RWPE2 (cell line): Measurements from ENCODE around the gene LDB2.

Experiments
- ATAC-seq: fragments of 200-7000 bp; cut with Tn5 transposase; 3 replicates; pipeline ENCODE4 v1.9.1; 2021; ENCODE audit warnings: low read depth
- DNase-seq: peaks from one replicate; pipeline ENCODE4 v3.0.0-alpha.2; 2020; ENCODE audit warnings: low spot score
- H3K27ac ChIP-seq: fragments of 450-650 bp; 2 replicates; pipeline ENCODE4 v1.5.1; 2017; ENCODE audit warnings: mild to moderate bottlenecking; ENCODE audit not compliant: poor library complexity, severe bottlenecking
- H3K27me3 ChIP-seq: fragments of 250-450 bp; sonication (Bioruptor Pico); 2 replicates; pipeline ENCODE4 v1.5.1; 2021; ENCODE audit warnings: mild to moderate bottlenecking, moderate library complexity; ENCODE audit not compliant: insufficient read depth, poor library complexity, severe bottlenecking
- H3K36me3 ChIP-seq: fragments of 250-450 bp; sonication (Bioruptor Pico); 2 replicates; pipeline ENCODE4 v1.5.1; 2020; ENCODE audit warnings: low read depth, mild to moderate bottlenecking, moderate library complexity
- H3K4me1 ChIP-seq: fragments of 250-450 bp; sonication (Bioruptor Pico); 2 replicates; pipeline ENCODE4 v1.5.1; 2021; ENCODE audit warnings: mild to moderate bottlenecking, moderate library complexity; ENCODE audit not compliant: insufficient read depth, poor library complexity, severe bottlenecking
- H3K4me3 ChIP-seq: fragments of 250-450 bp; sonication (Bioruptor Pico); 2 replicates; pipeline ENCODE4 v1.5.1; 2021; ENCODE audit warnings: mild to moderate bottlenecking, moderate library complexity; ENCODE audit not compliant: severe bottlenecking
- H3K9me3 ChIP-seq: fragments of 250-450 bp; sonication (Bioruptor Pico); 2 replicates; pipeline ENCODE4 v1.5.1; 2021; ENCODE audit warnings: mild to moderate bottlenecking, moderate library complexity; ENCODE audit not compliant: severe bottlenecking
- CTCF ChIP-seq: fragments of 450-650 bp; IDR thresholded peaks from one replicate; pipeline ENCODE4 v1.5.1; 2017; ENCODE audit warnings: mild to moderate bottlenecking, moderate library complexity; ENCODE audit not compliant: poor library complexity, severe bottlenecking

Gene LDB2

GRCh38 chr4:16767861-16768260 lies 130.6 kb downstream of the LDB2 start:
- TF ChIP-seq CTCF, result no peak
- no peaks in the 10 kb centered on the region for H3K4me1 ChIP-seq

GRCh38 chr4:16767251-16767650 lies 131.2 kb downstream of the LDB2 start:
- H3K4me3 ChIP-seq, result no peak overlapping the region
- no peaks in the 10 kb centered on the region for H3K36me3 ChIP-seq
- no peak for TF ChIP-seq CTCF
- no peak overlapping the region for H3K27ac ChIP-seq
- ATAC-seq, result no peak
- no peaks in the 10 kb centered on the region for H3K27me3 ChIP-seq
- no peak for DNase-seq
- no peaks in the 10 kb centered on the region for H3K4me1 ChIP-seq
- no peaks in the 10 kb centered on the region for H3K9me3 ChIP-seq

More at GRCh38 chr4:16767861-16768260, 130.6 kb downstream of the LDB2 start:
- no peak for DNase-seq
- Histone ChIP-seq H3K27ac (no peak overlapping the region), H3K4me3 (no peak overlapping the region), H3K9me3 (no peaks in the 10 kb centered on the region), H3K27me3 (no peaks in the 10 kb centered on the region), H3K36me3 (no peaks in the 10 kb centered on the region)
- ATAC-seq, result no peak

GRCh38 chr4:16765546-16765945 lies 132.9 kb downstream of the LDB2 start:
- no peak for TF ChIP-seq CTCF
- no peak for ATAC-seq
- Histone ChIP-seq H3K4me1 (no peaks in the 10 kb centered on the region), H3K9me3 (no peaks in the 10 kb centered on the region), H3K27me3 (no peaks in the 10 kb centered on the region), H3K36me3 (no peaks in the 10 kb centered on the region), H3K27ac (no peak overlapping the region), H3K4me3 (no peak overlapping the region)
- DNase-seq, result no peak

GRCh38 chr4:16764622-16765021 lies 133.8 kb downstream of the LDB2 start:
- DNase-seq (no peak), ATAC-seq (no peak)
- Histone ChIP-seq H3K27me3 (peaks cover 4% of the 10 kb centered on the region), H3K27ac (no peak overlapping the region), H3K4me1 (no peaks in the 10 kb centered on the region), H3K36me3 (no peaks in the 10 kb centered on the region), H3K4me3 (no peak overlapping the region), H3K9me3 (no peaks in the 10 kb centered on the region)
- no peak for TF ChIP-seq CTCF

- H3K4me1 ChIP-seq, result no peaks in the 10 kb centered on the region
- DNase-seq (no peak), ATAC-seq (no peak)
- TF ChIP-seq CTCF, result no peak
- H3K4me3 ChIP-seq, result no peak overlapping the region
- no peaks in the 10 kb centered on the region for H3K36me3 ChIP-seq
- no peaks in the 10 kb centered on the region for H3K9me3 ChIP-seq
- H3K27me3 ChIP-seq, result peaks cover 9% of the 10 kb centered on the region
- H3K27ac ChIP-seq, result no peak overlapping the region
Observed at GRCh38 chr4:16760617-16761363, 137.7 kb downstream of the LDB2 start.
